GM19240 (cell line): ENCODE results near the gene TNIP1.

ENCODE experiments used
- DNase-seq: peaks from one replicate; pipeline ENCODE4 v3.0.0; 2011; ENCODE audit warnings: low spot score; ENCODE audit not compliant: insufficient read length

The TNIP1 gene

GRCh38 chr5:151080613-151081430, at the start of gene TNIP1:
TSS of gene TNIP1 (minus strand) at chr5:151081034. CDS start at chr5:151065095, 15,939 bp downstream.
- DNase-seq, result peak; percentile 85

GRCh38 chr5:151130235-151130921, 49.5 kb upstream of the TNIP1 start:
- no peak for DNase-seq

- no peak for DNase-seq
Measured at GRCh38 chr5:151128817-151129216, 48.0 kb upstream of the TNIP1 start.

GRCh38 chr5:151127926-151128325, 47.1 kb upstream of the TNIP1 start:
- DNase-seq, result no peak

GRCh38 chr5:151126199-151126645, 45.4 kb upstream of the TNIP1 start:
- peak; percentile 45 for DNase-seq

GRCh38 chr5:151125421-151125820, 44.6 kb upstream of the TNIP1 start:
- no peak for DNase-seq

- peak; percentile 72 for DNase-seq
Measured at GRCh38 chr5:151123897-151124751, 43.3 kb upstream of the TNIP1 start.

- no peak for DNase-seq
Measured at GRCh38 chr5:151122828-151123227, 42.0 kb upstream of the TNIP1 start.

GRCh38 chr5:151121665-151122064, 40.8 kb upstream of the TNIP1 start:
- DNase-seq, result no peak

- DNase-seq, result no peak
Measured at GRCh38 chr5:151121095-151121494, 40.3 kb upstream of the TNIP1 start.

GRCh38 chr5:151118913-151119575, 38.2 kb upstream of the TNIP1 start:
- DNase-seq, result no peak

GRCh38 chr5:151115272-151115905, 34.6 kb upstream of the TNIP1 start:
- DNase-seq, result peak; percentile 69

- no peak for DNase-seq
Measured at GRCh38 chr5:151113651-151114050, 32.8 kb upstream of the TNIP1 start.

- DNase-seq, result no peak
Measured at GRCh38 chr5:151110992-151111391, 30.2 kb upstream of the TNIP1 start.

- DNase-seq, result no peak
Measured at GRCh38 chr5:151110122-151110681, 29.4 kb upstream of the TNIP1 start.

- DNase-seq, result no peak
Measured at GRCh38 chr5:151108566-151108965, 27.7 kb upstream of the TNIP1 start.

- no peak for DNase-seq
Measured at GRCh38 chr5:151107738-151108520, 27.1 kb upstream of the TNIP1 start.

GRCh38 chr5:151107084-151107483, 26.2 kb upstream of the TNIP1 start:
- no peak for DNase-seq

GRCh38 chr5:151106509-151106908, 25.7 kb upstream of the TNIP1 start:
- DNase-seq, result no peak

- no peak for DNase-seq
Measured at GRCh38 chr5:151106043-151106442, 25.2 kb upstream of the TNIP1 start.
